ENCODE measurements around the gene BMP15. TPM values are rescaled to one million over a fixed set of nuclear protein-coding genes. Genes with fewer than 3 reads are reported as not detected.

Gene BMP15
- total and polyA plus RNA-seq, 2 of the 8 experiments (the other 6 are each of a cell fraction or from before 2014, with no cell fraction given): not detected

- Histone ChIP-seq H4K91ac (replicated peaks; ENCODE audit: insufficient read length, low read length) (no peak overlapping the region), H3K27me3 (replicated peaks in 1 of 4; ENCODE audit: control insufficient read depth in 3 of 4, extremely low read depth in 1 of 4, insufficient read depth in 3 of 4, low read length in 3 of 4) (no peaks in the 10 kb centered on the region), H3K9ac (replicated peaks in 1 of 4; ENCODE audit: extremely low read depth in 1 of 4, low read depth in 3 of 4, low read length in 3 of 4) (no peak overlapping the region), H4K20me1 (replicated peaks in 1 of 2; ENCODE audit: control insufficient read depth in 1 of 2, insufficient read depth in 2 of 2, low read length in 2 of 2) (no peaks in the 10 kb centered on the region), H4K8ac (ENCODE audit: extremely low read depth, insufficient read depth, low read length) (no peak overlapping the region), H3K4me1 (replicated peaks in 1 of 4; ENCODE audit: control insufficient read depth in 3 of 4, insufficient read depth in 4 of 4, low read length in 3 of 4) (no peaks in the 10 kb centered on the region), H2BK120ac (replicated peaks; ENCODE audit: low read depth, low read length) (no peak overlapping the region), H3K4me2 (ENCODE audit: insufficient read depth in 1 of 2, low read depth in 2 of 2, low read length in 2 of 2) (no peak overlapping the region), H4K5ac (ENCODE audit: insufficient read length, low read depth, low read length) (no peak overlapping the region), H2AFZ (ENCODE audit: low read length) (no peak overlapping the region), H2BK15ac (ENCODE audit: low read length) (no peak overlapping the region), H3K36me3 (ENCODE audit: control insufficient read depth in 2 of 4, insufficient read depth in 4 of 4, low read length in 3 of 4) (no peaks in the 10 kb centered on the region), H3K79me1 (ENCODE audit: low read depth, low read length) (no peaks in the 10 kb centered on the region), H3K56ac (replicated peaks; ENCODE audit: insufficient read length, low read depth, low read length) (no peak overlapping the region), H2BK12ac (ENCODE audit: low read depth, low read length) (no peak overlapping the region), H3K9me3 (ENCODE audit: insufficient read depth in 2 of 2, low read depth in 1 of 2, low read length in 1 of 2) (no peaks in the 10 kb centered on the region), H3K4me3 (ENCODE audit: extremely low read depth in 1 of 4, insufficient read depth in 2 of 4, low read depth in 3 of 4, low read length in 4 of 4) (no peak overlapping the region), H3K23ac (ENCODE audit: insufficient read length) (no peak overlapping the region), H2AK5ac (ENCODE audit: low read depth, low read length) (no peak overlapping the region), H2BK5ac (ENCODE audit: low read depth, low read length) (no peak overlapping the region), H2BK20ac (ENCODE audit: low read length) (no peak overlapping the region), H3K27ac (ENCODE audit: low read depth, low read length) (no peak overlapping the region), H3K79me2 (ENCODE audit: control insufficient read depth in 1 of 2, insufficient read depth in 2 of 2, low read length in 2 of 2) (no peaks in the 10 kb centered on the region), H3K18ac (ENCODE audit: extremely low read depth, low read length) (no peak overlapping the region), H3K4ac (replicated peaks; ENCODE audit: insufficient read length, low read depth, low read length) (no peak overlapping the region), H3K23me2 (ENCODE audit: low read depth, low read length) (no peaks in the 10 kb centered on the region), H3K14ac (ENCODE audit: insufficient read length) (no peak overlapping the region)
- DNase-seq (ENCODE audit: low read depth in 1 of 2, low spot score in 2 of 2) (no peak), FAIRE-seq (no peak)
- CTCF ChIA-PET (ENCODE audit: partially characterized antibody): interaction anchor here (0.7 to 1.1 kb wide), 2 partner anchors 10 to 146 kb away, joined by 3 read pairs; no protein-coding TSS in a partner anchor
- 83% methylated on average over 3 of the region's 3 CpGs; no CpG with 5 or more reads in 1 of the 2 experiments for WGBS, 2 experiments (ENCODE audit: extremely low coverage in 1 of 2, insufficient coverage in 1 of 2, insufficient read length in 1 of 2, insufficient replicate concordance in 2 of 2, low coverage in 1 of 2, low lambda C conversion rate in 2 of 2, missing lambda C conversion rate in 1 of 2)
- POLR2A ChIA-PET (ENCODE audit: partially characterized antibody): no interaction called here
- no peak for TF ChIP-seq ASH2L (IDR thresholded peaks at IDR 0.05; ENCODE audit: low read length)
- TF ChIP-seq PHF8 (conservative IDR thresholded peaks at IDR 0.05; ENCODE audit: low read depth, low read length): no peak
- no peak for TF ChIP-seq ATF3 (IDR thresholded peaks at IDR 0.05; ENCODE audit: insufficient read depth, low read depth, low read length)
- TF ChIP-seq RAD21 (IDR thresholded peaks at IDR 0.05 in 1 of 2, conservative IDR thresholded peaks at IDR 0.05 in 1 of 2; ENCODE audit: low read depth in 2 of 2, low read length in 2 of 2): no peak
- TF ChIP-seq CHD2 (IDR thresholded peaks at IDR 0.05; ENCODE audit: low read length): no peak
- TF ChIP-seq JUN (IDR thresholded peaks at IDR 0.05; ENCODE audit: low read depth, low read length): no peak
- no peak for TF ChIP-seq EP300 (IDR thresholded peaks at IDR 0.05; ENCODE audit: borderline replicate concordance in 1 of 2, low read depth in 2 of 2, low read length in 2 of 2)
- no peak for TF ChIP-seq SP2 (IDR thresholded peaks at IDR 0.05; ENCODE audit: low read length)
- no peak for TF ChIP-seq CBX5 (IDR thresholded peaks at IDR 0.05; ENCODE audit: low read depth, low read length)
- no peak for TF ChIP-seq RXRA (IDR thresholded peaks at IDR 0.05; ENCODE audit: insufficient read depth, low read depth, low read length)
- TF ChIP-seq EGR1 (IDR thresholded peaks at IDR 0.05; ENCODE audit: borderline replicate concordance, low read depth, low read length): no peak
- no peak for TF ChIP-seq FOSL1 (IDR thresholded peaks at IDR 0.05; ENCODE audit: insufficient read depth, low read depth, low read length)
- no peak for TF ChIP-seq TEAD4 (IDR thresholded peaks at IDR 0.05; ENCODE audit: low read depth, low read length)
- TF ChIP-seq KDM1A (IDR thresholded peaks at IDR 0.05; ENCODE audit: borderline replicate concordance, low read length): no peak
These were observed 17.5 kb upstream of the BMP15 start for GRCh38 chrX:50893047-50893446.

Measured in H1 (cell line).